MV-4-11 (cell line): Measurements from ENCODE around the gene CPAMD8.
"Not testable (repeated sequence)": the region's sequence is repeated elsewhere in the genome, so short reads cannot be mapped to it uniquely, and the experiment has no call there.

Source experiments
- DNase-seq: peaks from one replicate; lab custom pipeline; 2025; lab: John Stamatoyannopoulos, UW

CPAMD8 gene

GRCh38 chr19:17037966-17038500, 11.4 kb upstream of the CPAMD8 start:
- no peak for DNase-seq

GRCh38 chr19:17037184-17037583, 10.6 kb upstream of the CPAMD8 start:
- DNase-seq: no peak

- no peak for DNase-seq
Observed at GRCh38 chr19:17036640-17037039, 10.0 kb upstream of the CPAMD8 start.

GRCh38 chr19:17035842-17036424, 9.3 kb upstream of the CPAMD8 start:
- peak; percentile 94 for DNase-seq

GRCh38 chr19:17031741-17032140, 5.1 kb upstream of the CPAMD8 start:
- DNase-seq: no peak

- DNase-seq: no peak
Observed at GRCh38 chr19:17027535-17027975, 945 bp upstream of the CPAMD8 start.

GRCh38 chr19:17025991-17026658, 485 bp downstream of the CPAMD8 start:
- peak; percentile 43 for DNase-seq

- DNase-seq: no peak
Observed at GRCh38 chr19:17025361-17025760, 1.2 kb downstream of the CPAMD8 start.

GRCh38 chr19:17024941-17025340, 1.7 kb downstream of the CPAMD8 start:
- DNase-seq: not testable (repeated sequence)

- peak; percentile 33 for DNase-seq
Observed at GRCh38 chr19:17023805-17024204, 2.8 kb downstream of the CPAMD8 start.

- DNase-seq: no peak
Observed at GRCh38 chr19:17022738-17023137, 3.9 kb downstream of the CPAMD8 start.

GRCh38 chr19:17021793-17022590, 4.6 kb downstream of the CPAMD8 start:
- DNase-seq: peak; percentile 80

GRCh38 chr19:17021328-17021727, 5.3 kb downstream of the CPAMD8 start:
- DNase-seq: no peak

- no peak for DNase-seq
Observed at GRCh38 chr19:17020823-17021222, 5.8 kb downstream of the CPAMD8 start.

GRCh38 chr19:17020385-17020784, 6.2 kb downstream of the CPAMD8 start:
- DNase-seq: no peak

- DNase-seq: not testable (repeated sequence)
Observed at GRCh38 chr19:17014212-17014861, 12.3 kb downstream of the CPAMD8 start.

GRCh38 chr19:17011485-17011884, 15.1 kb downstream of the CPAMD8 start:
- DNase-seq: no peak

GRCh38 chr19:17006579-17006978, 20.0 kb downstream of the CPAMD8 start:
- no peak for DNase-seq

- DNase-seq: no peak
Observed at GRCh38 chr19:17005000-17005399, 21.6 kb downstream of the CPAMD8 start.

- DNase-seq: no peak
Observed at GRCh38 chr19:17004386-17004785, 22.2 kb downstream of the CPAMD8 start.

GRCh38 chr19:17002455-17002854, 24.2 kb downstream of the CPAMD8 start:
- no peak for DNase-seq

GRCh38 chr19:17001603-17002183, 24.9 kb downstream of the CPAMD8 start:
- DNase-seq: no peak
